Tibial nerve (tissue), 4 donors: ENCODE results near the gene TTC21A. TPM values are rescaled to one million over a fixed set of nuclear protein-coding genes. Genes with fewer than 3 reads are reported as not detected.

Experiments used
- DNase-seq, 2 donors: peaks; one replicate each; pipeline ENCODE4 v3.0.0-alpha.2; 2019; ENCODE audit warnings: low spot score in 2 of 2
- H3K27ac ChIP-seq, 4 donors: fragments of 200-600 bp; sonication (generic) in 3 of 4; one replicate each; pipeline ENCODE4 v1.5.1; 2017 to 2019; ENCODE audit warnings: mild to moderate bottlenecking in 1 of 4
- H3K27me3 ChIP-seq, 2 donors: fragments of 200-600 bp; sonication (generic) in 1 of 2; one replicate each; pipeline versions ENCODE4 v1.5.1 to v1.6.0; 2017 to 2019
- H3K36me3 ChIP-seq, 3 donors: fragments of 200-600 bp; sonication (generic); one replicate each; pipeline ENCODE4 v1.5.1; 2018 to 2019
- H3K4me1 ChIP-seq, 4 donors: fragments of 200-600 bp; sonication (generic) in 3 of 4; one replicate each; pipeline ENCODE4 v1.5.1; 2017 to 2019
- H3K4me3 ChIP-seq, 4 donors: fragments of 200-600 bp; sonication (generic) in 3 of 4; one replicate each; pipeline ENCODE4 v1.5.1; 2017 to 2019; ENCODE audit warnings: mild to moderate bottlenecking in 1 of 4, moderate library complexity in 1 of 4
- H3K9me3 ChIP-seq, 4 donors: fragments of 200-600 bp; sonication (generic) in 3 of 4; one replicate each; pipeline ENCODE4 v1.5.1; 2017 to 2019
- EP300 ChIP-seq, 2 donors: sonication (generic); formaldehyde crosslinking; IDR thresholded peaks; one replicate each; pipeline ENCODE4 v1.6.1; 2017; ENCODE audit warnings: antibody characterized with exemption in 2 of 2, mild to moderate bottlenecking in 1 of 2
- POLR2A ChIP-seq, 2 donors: fragments of 450-650 bp; IDR thresholded peaks; one replicate each; pipeline ENCODE4 v1.6.1; 2017; ENCODE audit warnings: antibody characterized with exemption in 2 of 2, mild to moderate bottlenecking in 2 of 2, moderate library complexity in 2 of 2
- WGBS, 2 donors: methylation state at CpG; one replicate each; pipeline ENCODE4 v1.1.5; 2018; 5-methylcytosine and 5-hydroxymethylcytosine counted together
- total RNA-seq, 4 donors: library from RNA; depleted of rRNA; stranded (reverse); fragments of >200 nt; gene quantifications; one replicate each; pipeline ENCODE4 v1.1.0, GENCODE V29; 2016
- TF ChIP-seq, protein P1 (sequence below), 5 experiments: fragments of 200-600 bp in 3 of 5; fragments of 450-650 bp in 2 of 5; sonication (generic) in 3 of 5; IDR thresholded peaks; one replicate each; pipeline ENCODE4 v1.5.1; 2016 to 2019; ENCODE audit warnings: antibody characterized with exemption in 5 of 5, mild to moderate bottlenecking in 3 of 5, moderate library complexity in 2 of 5

The TTC21A gene
- total RNA-seq, 4 donors from 2014 or later: 11.5 to 21.6 (median 12.8) TPM

DNA sequence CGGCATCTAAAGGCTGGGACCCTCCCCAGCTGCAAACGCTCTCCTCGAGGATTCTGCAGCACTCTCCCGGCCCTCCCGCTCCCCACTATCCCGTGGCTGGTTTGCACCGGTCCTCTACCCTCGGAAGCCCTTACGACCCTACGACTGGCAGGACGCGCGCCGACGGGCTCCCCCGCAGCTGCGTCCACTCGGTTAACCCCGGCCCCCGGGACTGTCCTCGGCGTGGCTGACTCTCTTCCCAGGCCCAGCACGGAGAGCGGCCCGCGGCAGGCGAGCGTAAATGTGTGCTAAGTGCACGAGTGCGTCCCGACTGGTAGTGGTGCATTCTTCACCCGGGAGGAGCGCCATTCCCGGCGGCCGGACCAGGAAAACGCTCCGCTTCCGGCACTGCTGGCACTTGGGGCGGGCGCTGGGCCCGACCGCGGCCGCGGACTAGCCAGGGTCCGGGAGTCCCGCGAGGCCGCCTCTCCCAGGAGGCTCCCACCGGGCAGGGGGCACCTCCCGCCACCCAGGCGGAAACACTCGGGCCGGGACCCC, 561 bp upstream of the TTC21A start:
- Histone ChIP-seq H3K9me3 (no peaks in the 10 kb centered on the region), H3K4me3 (peak overlapping the region; percentile 64 to 91 (median 84)), H3K27me3 (no peaks in the 10 kb centered on the region), H3K36me3 (peaks cover 0 to 26% (median 0%) of the 10 kb centered on the region in 3 donors), H3K4me1 (peaks cover 0 to 57% (median 28%) of the 10 kb centered on the region in 4 donors), H3K27ac (peak overlapping the region; percentile 80 to 99 (median 96))
- 0 to 1% methylated on average over 21 to 23 of the region's 55 CpGs for WGBS, 2 donors
- TF ChIP-seq POLR2A (IDR thresholded peaks at IDR 0.05) (no peak), EP300 (IDR thresholded peaks at IDR 0.05) (no peak)
- TF ChIP-seq, protein P1, sequence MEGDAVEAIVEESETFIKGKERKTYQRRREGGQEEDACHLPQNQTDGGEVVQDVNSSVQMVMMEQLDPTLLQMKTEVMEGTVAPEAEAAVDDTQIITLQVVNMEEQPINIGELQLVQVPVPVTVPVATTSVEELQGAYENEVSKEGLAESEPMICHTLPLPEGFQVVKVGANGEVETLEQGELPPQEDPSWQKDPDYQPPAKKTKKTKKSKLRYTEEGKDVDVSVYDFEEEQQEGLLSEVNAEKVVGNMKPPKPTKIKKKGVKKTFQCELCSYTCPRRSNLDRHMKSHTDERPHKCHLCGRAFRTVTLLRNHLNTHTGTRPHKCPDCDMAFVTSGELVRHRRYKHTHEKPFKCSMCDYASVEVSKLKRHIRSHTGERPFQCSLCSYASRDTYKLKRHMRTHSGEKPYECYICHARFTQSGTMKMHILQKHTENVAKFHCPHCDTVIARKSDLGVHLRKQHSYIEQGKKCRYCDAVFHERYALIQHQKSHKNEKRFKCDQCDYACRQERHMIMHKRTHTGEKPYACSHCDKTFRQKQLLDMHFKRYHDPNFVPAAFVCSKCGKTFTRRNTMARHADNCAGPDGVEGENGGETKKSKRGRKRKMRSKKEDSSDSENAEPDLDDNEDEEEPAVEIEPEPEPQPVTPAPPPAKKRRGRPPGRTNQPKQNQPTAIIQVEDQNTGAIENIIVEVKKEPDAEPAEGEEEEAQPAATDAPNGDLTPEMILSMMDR (IDR thresholded peaks at IDR 0.05): no peak
- peak in 1 of 2 donors; percentile 32 for DNase-seq

- Histone ChIP-seq H3K27ac (peak overlapping the region; percentile 80 to 99 (median 96)), H3K27me3 (no peaks in the 10 kb centered on the region), H3K4me1 (peaks cover 0 to 45% (median 27%) of the 10 kb centered on the region in 4 donors), H3K36me3 (peaks cover 0 to 33% (median 0%) of the 10 kb centered on the region in 3 donors), H3K4me3 (peak overlapping the region; percentile 64 to 91 (median 84)), H3K9me3 (no peaks in the 10 kb centered on the region)
- TF ChIP-seq, protein P1 (IDR thresholded peaks at IDR 0.05): no peak
- TF ChIP-seq EP300 (IDR thresholded peaks at IDR 0.05) (no peak), POLR2A (IDR thresholded peaks at IDR 0.05) (no peak)
- 27 to 41% methylated on average over 2 of the region's 2 CpGs for WGBS, 2 donors
- no peak for DNase-seq
Observed at GRCh38 chr3:39108200-39108710, 775 bp downstream of the TTC21A start.

DNA sequence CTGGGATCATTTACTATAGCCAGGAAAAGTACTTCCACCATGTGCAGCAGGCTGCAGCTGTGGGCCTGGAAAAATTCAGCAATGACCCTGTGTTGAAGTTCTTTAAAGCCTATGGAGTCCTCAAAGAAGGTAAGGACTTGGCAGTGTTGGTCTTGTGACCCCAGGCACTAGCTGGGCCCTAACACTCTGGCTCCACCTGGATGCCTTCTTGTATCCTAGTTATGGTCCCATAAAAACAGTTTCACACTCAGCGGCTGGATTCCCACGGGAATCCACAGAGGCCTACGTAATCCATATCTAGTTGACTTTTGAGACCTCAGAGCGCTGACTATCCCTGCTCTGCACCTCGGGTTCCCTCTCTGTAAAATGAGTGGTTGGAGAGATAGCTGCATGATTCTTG, 1.6 kb downstream of the TTC21A start:
- WGBS, 2 donors: 89 to 94% methylated on average over 5 of the region's 5 CpGs
- Histone ChIP-seq H3K27ac (no peak overlapping the region), H3K4me3 (no peak overlapping the region), H3K27me3 (no peaks in the 10 kb centered on the region), H3K36me3 (peaks cover 0 to 39% (median 0%) of the 10 kb centered on the region in 3 donors), H3K9me3 (no peaks in the 10 kb centered on the region), H3K4me1 (peaks cover 0 to 37% (median 21%) of the 10 kb centered on the region in 4 donors)
- TF ChIP-seq, protein P1 (IDR thresholded peaks at IDR 0.05): no peak
- TF ChIP-seq EP300 (IDR thresholded peaks at IDR 0.05): no peak
- no peak for TF ChIP-seq POLR2A (IDR thresholded peaks at IDR 0.05)
- no peak for DNase-seq

DNA sequence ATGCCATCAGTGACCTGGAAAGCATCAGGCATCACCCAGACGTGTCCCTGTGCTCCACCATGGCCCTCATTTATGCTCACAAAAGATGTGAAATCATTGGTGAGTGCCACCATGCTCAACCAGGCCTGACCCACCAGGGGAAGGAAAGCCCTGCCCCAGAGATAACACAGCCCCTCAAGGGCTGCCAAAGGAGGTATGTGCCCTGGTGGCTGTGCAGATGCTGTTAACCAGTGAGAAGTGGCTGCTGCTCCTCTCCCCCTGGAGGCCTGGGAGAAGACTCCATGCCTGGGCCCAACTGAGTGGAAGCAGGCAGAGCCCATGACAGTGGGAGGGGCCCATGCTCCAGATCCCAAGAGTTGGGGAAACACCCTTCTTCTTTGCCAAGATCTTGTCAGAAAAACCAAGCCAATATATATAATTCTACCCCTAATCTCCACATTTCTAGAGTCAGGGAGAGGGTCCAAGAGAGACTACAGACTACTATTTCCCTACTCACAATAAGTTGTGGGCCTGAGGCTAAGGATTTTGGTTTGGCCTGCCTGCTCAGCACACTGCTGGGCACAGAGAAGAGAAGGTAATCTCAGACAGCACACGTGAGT, 2.7 kb downstream of the TTC21A start:
- no peak for DNase-seq
- Histone ChIP-seq H3K36me3 (peaks cover 0 to 50% (median 0%) of the 10 kb centered on the region in 3 donors), H3K27ac (no peak overlapping the region), H3K4me3 (no peak overlapping the region), H3K9me3 (no peaks in the 10 kb centered on the region), H3K27me3 (no peaks in the 10 kb centered on the region), H3K4me1 (peaks cover 0 to 26% (median 13%) of the 10 kb centered on the region in 4 donors)
- TF ChIP-seq, protein P1 (IDR thresholded peaks at IDR 0.05): no peak
- TF ChIP-seq EP300 (IDR thresholded peaks at IDR 0.05): no peak
- no peak for TF ChIP-seq POLR2A (IDR thresholded peaks at IDR 0.05)
- WGBS, 2 donors: 71 to 84% methylated on average over 2 of the region's 2 CpGs

DNA sequence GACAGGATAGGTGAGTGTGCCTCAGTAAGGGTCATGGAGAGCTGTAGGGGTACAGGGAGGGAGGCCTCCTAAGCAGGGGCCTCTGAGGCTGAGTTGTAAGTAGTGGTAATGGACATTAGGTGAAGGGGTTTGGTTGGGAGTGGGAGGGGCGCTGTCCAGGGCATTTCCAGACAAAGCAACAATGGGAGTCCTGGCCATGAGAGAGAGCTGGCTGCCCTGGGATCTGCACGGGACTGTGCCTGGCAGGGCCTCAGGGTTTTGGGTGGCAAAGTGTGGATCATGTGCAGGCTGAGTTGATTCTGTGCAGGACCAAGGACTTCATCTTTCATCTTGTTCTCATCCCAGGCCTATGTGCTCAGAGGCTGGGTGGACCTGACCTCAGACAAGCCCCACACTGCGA, 4.6 kb downstream of the TTC21A start:
- H3K4me1 ChIP-seq: peaks cover 0 to 13% (median 6%) of the 10 kb centered on the region in 4 donors
- H3K36me3 ChIP-seq: peaks cover 0 to 67% (median 0%) of the 10 kb centered on the region in 3 donors
- no peaks in the 10 kb centered on the region for H3K27me3 ChIP-seq
- no peak overlapping the region for H3K27ac ChIP-seq
- WGBS, 2 donors: 86 to 97% methylated on average over 3 of the region's 3 CpGs
- no peaks in the 10 kb centered on the region for H3K9me3 ChIP-seq
- DNase-seq: no peak
- TF ChIP-seq, protein P1 (IDR thresholded peaks at IDR 0.05): no peak
- no peak for TF ChIP-seq POLR2A (IDR thresholded peaks at IDR 0.05)
- TF ChIP-seq EP300 (IDR thresholded peaks at IDR 0.05): no peak
- no peak overlapping the region for H3K4me3 ChIP-seq
